Neural cell (in vitro differentiated cells): ENCODE measurements around the gene MYO1H.

Source experiments
- POLR2AphosphoS5 ChIP-seq: IDR thresholded peaks from 2 replicates; pipeline ENCODE4 v1.6.1; 2012
- RAD21 ChIP-seq: fragments of 450-650 bp; conservative IDR thresholded peaks from 2 replicates; pipeline ENCODE4 v1.6.1; 2014; ENCODE audit warnings: antibody characterized with exemption, mild to moderate bottlenecking, moderate library complexity
- REST ChIP-seq: IDR thresholded peaks from 2 replicates; pipeline ENCODE4 v1.6.1; 2012; ENCODE audit warnings: borderline replicate concordance
- TF ChIP-seq, protein P1 (sequence below): fragments of 450-650 bp; IDR thresholded peaks from 2 replicates; pipeline ENCODE4 v1.5.1; 2014; ENCODE audit warnings: antibody characterized with exemption, mild to moderate bottlenecking, moderate library complexity; ENCODE audit not compliant: poor library complexity, severe bottlenecking

GRCh38 chr12:109449845-109450532 lies 102.3 kb downstream of the MYO1H start:
- TF ChIP-seq, protein P1, sequence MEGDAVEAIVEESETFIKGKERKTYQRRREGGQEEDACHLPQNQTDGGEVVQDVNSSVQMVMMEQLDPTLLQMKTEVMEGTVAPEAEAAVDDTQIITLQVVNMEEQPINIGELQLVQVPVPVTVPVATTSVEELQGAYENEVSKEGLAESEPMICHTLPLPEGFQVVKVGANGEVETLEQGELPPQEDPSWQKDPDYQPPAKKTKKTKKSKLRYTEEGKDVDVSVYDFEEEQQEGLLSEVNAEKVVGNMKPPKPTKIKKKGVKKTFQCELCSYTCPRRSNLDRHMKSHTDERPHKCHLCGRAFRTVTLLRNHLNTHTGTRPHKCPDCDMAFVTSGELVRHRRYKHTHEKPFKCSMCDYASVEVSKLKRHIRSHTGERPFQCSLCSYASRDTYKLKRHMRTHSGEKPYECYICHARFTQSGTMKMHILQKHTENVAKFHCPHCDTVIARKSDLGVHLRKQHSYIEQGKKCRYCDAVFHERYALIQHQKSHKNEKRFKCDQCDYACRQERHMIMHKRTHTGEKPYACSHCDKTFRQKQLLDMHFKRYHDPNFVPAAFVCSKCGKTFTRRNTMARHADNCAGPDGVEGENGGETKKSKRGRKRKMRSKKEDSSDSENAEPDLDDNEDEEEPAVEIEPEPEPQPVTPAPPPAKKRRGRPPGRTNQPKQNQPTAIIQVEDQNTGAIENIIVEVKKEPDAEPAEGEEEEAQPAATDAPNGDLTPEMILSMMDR = no peak
- no peak for TF ChIP-seq RAD21
- TF ChIP-seq POLR2AphosphoS5 = no peak
- TF ChIP-seq REST = no peak
